ENCODE data around the gene RAB4B. TPM values are rescaled to one million over a fixed set of nuclear protein-coding genes. Genes with fewer than 3 reads are reported as not detected.

RAB4B gene
- total RNA-seq, 1 donor from 2014 or later, result 14.5 TPM

DNA sequence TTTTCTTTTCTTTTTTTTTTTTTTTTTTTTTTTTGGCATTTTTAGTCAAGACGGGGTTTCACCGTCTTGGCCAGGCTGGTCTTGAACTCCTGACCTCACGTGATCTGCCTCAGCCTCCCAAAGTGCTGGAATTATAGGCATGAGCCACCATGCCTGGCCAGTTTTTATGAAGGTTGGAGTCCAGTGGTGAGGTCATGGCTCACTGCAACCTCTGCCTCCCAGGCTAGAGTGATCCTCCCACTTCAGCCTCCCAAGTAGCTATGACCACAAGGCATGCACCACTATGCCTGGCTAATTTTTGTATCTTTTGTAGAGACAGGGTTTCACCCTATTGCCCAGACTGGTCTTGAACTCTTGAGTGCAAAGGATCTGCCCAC lies 22.8 kb upstream of the RAB4B start:
- H3K4me1 Mint-ChIP-seq, result peaks cover 34% of the 10 kb centered on the region
- H3K36me3 Mint-ChIP-seq, result peaks cover 28% of the 10 kb centered on the region
- H3K27ac Mint-ChIP-seq, result no peak overlapping the region
- H3K4me3 Mint-ChIP-seq, result no peak overlapping the region
- TF ChIP-seq CTCF (IDR thresholded peaks at IDR 0.05; ENCODE audit: unreplicated experiment), result no peak
- DNase-seq (ENCODE audit: low spot score in 2 of 2, unreplicated experiment in 2 of 2), result no peak
- no peaks in the 10 kb centered on the region for H3K27me3 Mint-ChIP-seq (ENCODE audit: low read depth)
- H3K9me3 Mint-ChIP-seq, result no peaks in the 10 kb centered on the region

DNA sequence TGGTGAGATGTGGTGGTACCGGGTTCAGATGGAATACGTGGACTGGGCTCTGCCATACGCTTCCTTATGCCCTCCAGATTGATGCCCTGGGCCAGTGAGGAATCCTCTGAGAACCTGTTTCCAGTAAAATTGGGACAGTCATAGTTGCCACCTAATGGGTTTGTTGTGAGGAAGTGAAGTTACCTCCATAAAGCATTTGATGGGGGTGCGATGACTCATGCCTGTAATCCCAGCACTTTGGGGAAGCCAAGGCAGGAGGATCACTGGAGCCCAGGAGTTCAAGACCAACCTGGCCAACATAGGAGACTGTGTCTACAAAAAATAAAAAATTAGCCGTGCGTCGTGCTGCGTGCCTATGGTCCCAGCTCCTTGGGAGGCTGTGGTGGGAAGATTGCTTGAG lies 22.3 kb upstream of the RAB4B start:
- Mint-ChIP-seq H3K4me3 (no peak overlapping the region), H3K9me3 (no peaks in the 10 kb centered on the region)

GRCh38 chr19:40756502-40757110 lies 21.4 kb upstream of the RAB4B start:
- Mint-ChIP-seq H3K27me3 (ENCODE audit: low read depth) (no peaks in the 10 kb centered on the region), H3K4me1 (peaks cover 26% of the 10 kb centered on the region), H3K4me3 (no peak overlapping the region), H3K9me3 (no peaks in the 10 kb centered on the region), H3K27ac (no peak overlapping the region), H3K36me3 (peaks cover 38% of the 10 kb centered on the region)
- no peak for DNase-seq (ENCODE audit: low spot score in 2 of 2, unreplicated experiment in 2 of 2)
- TF ChIP-seq CTCF (IDR thresholded peaks at IDR 0.05; ENCODE audit: unreplicated experiment), result no peak

More for the DNA sequence above, 22.3 kb upstream of the RAB4B start:
- no peak for TF ChIP-seq CTCF (IDR thresholded peaks at IDR 0.05; ENCODE audit: unreplicated experiment)
- Mint-ChIP-seq H3K4me1 (peaks cover 31% of the 10 kb centered on the region), H3K27me3 (ENCODE audit: low read depth) (no peaks in the 10 kb centered on the region), H3K27ac (no peak overlapping the region), H3K36me3 (peaks cover 34% of the 10 kb centered on the region)
- DNase-seq (ENCODE audit: low spot score in 2 of 2, unreplicated experiment in 2 of 2), result no peak

GRCh38 chr19:40758491-40758890 lies 19.6 kb upstream of the RAB4B start:
- no peak for TF ChIP-seq CTCF (IDR thresholded peaks at IDR 0.05; ENCODE audit: unreplicated experiment)
- no peak overlapping the region for H3K27ac Mint-ChIP-seq
- no peaks in the 10 kb centered on the region for H3K9me3 Mint-ChIP-seq
- no peak overlapping the region for H3K4me3 Mint-ChIP-seq
- H3K36me3 Mint-ChIP-seq, result peaks cover 51% of the 10 kb centered on the region
- DNase-seq (ENCODE audit: low spot score in 2 of 2, unreplicated experiment in 2 of 2), result no peak
- H3K27me3 Mint-ChIP-seq (ENCODE audit: low read depth), result no peaks in the 10 kb centered on the region
- peaks cover 12% of the 10 kb centered on the region for H3K4me1 Mint-ChIP-seq

DNA sequence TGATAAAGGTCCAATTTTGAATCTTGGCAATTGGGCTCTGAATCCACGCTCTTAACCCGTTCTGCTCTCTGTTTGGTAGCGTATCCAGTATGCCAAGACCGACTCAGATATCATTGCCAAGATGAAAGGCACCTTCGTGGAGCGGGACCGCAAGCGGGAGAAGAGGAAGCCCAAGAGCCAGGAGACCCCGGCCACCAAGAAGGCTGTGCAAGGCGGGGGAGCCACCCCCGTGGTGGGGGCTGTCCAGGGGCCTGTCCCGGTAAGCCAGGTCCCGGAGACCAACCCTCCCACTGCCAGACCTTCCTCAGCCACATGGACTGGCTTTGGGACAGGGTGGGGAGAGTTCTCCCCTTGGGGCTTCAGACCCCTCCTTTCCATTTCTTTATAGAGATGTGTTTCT lies 18.7 kb upstream of the RAB4B start:
- Mint-ChIP-seq H3K4me3 (no peak overlapping the region), H3K4me1 (peaks cover 9% of the 10 kb centered on the region), H3K27me3 (ENCODE audit: low read depth) (no peaks in the 10 kb centered on the region), H3K9me3 (no peaks in the 10 kb centered on the region), H3K36me3 (peaks cover 57% of the 10 kb centered on the region), H3K27ac (no peak overlapping the region)
- no peak for DNase-seq (ENCODE audit: low spot score in 2 of 2, unreplicated experiment in 2 of 2)
- TF ChIP-seq CTCF (IDR thresholded peaks at IDR 0.05; ENCODE audit: unreplicated experiment), result no peak
